Prostate gland (tissue), 2 donors: Measurements from ENCODE around the gene LRP4. TPM values are rescaled to one million over a fixed set of nuclear protein-coding genes. Genes with fewer than 3 reads are reported as not detected.

Experiments
- DNase-seq: peaks from one replicate; pipeline ENCODE4 v3.0.0-alpha.2; 2019; ENCODE audit warnings: low spot score
- H3K27ac ChIP-seq, 2 donors: fragments of 200-600 bp; sonication (generic); 2 replicates each; pipeline ENCODE4 v1.5.1; 2017 to 2019
- H3K27me3 ChIP-seq: fragments of 200-600 bp; sonication (generic); replicated peaks from 2 replicates; pipeline ENCODE4 v1.5.1; 2019; ENCODE audit not compliant: insufficient read depth
- H3K36me3 ChIP-seq, 2 donors: fragments of 200-600 bp; sonication (generic); 1 replicate in 1 of 2; 2 replicates in 1 of 2; pipeline versions ENCODE4 v1.5.1 to v1.8.1; 2017 to 2019
- H3K4me1 ChIP-seq: fragments of 200-600 bp; sonication (generic); replicated peaks from 2 replicates; pipeline ENCODE4 v1.5.1; 2019
- H3K4me3 ChIP-seq, 2 donors: fragments of 200-600 bp; sonication (generic); 2 replicates each; pipeline ENCODE4 v1.5.1; 2017 to 2019
- H3K9me3 ChIP-seq: fragments of 200-600 bp; sonication (generic); 2 replicates; pipeline ENCODE4 v1.5.1; 2017
- CTCF ChIP-seq, 4 experiments: fragments of 200-600 bp in 2 of 4; fragments of 450-650 bp in 2 of 4; sonication (generic) in 2 of 4; IDR thresholded peaks; 1 replicate in 3 of 4; 2 replicates in 1 of 4; pipeline ENCODE4 v1.5.1; 2016 to 2019; ENCODE audit warnings: antibody characterized with exemption in 4 of 4, mild to moderate bottlenecking in 2 of 4, moderate library complexity in 2 of 4
- POLR2A ChIP-seq: fragments of 450-650 bp; IDR thresholded peaks from one replicate; pipeline ENCODE4 v1.6.1; 2016; ENCODE audit warnings: antibody characterized with exemption, mild to moderate bottlenecking
- POLR2AphosphoS5 ChIP-seq: sonication (generic); formaldehyde crosslinking; IDR thresholded peaks from one replicate; pipeline ENCODE4 v1.6.1; 2017; ENCODE audit warnings: antibody characterized with exemption
- WGBS: methylation state at CpG from one replicate; pipeline ENCODE4 v1.1.5; 2018; 5-methylcytosine and 5-hydroxymethylcytosine counted together
- intact Hi-C: fragments of 100-400 bp; cut with DNase I; formaldehyde crosslinking; loops from one replicate; pipeline ENCODE4 v1.14.2; 2022
- total RNA-seq, 2 donors: library from RNA; depleted of rRNA; stranded (reverse); fragments of >200 nt; gene quantifications; one replicate each; pipeline ENCODE4 v1.1.0, GENCODE V29; 2016

LRP4 gene
- total RNA-seq, 2 donors from 2014 or later: 8.6 to 10.8 TPM

GRCh38 chr11:46949297-46949696 is 30.9 kb upstream of the LRP4 start:
- TF ChIP-seq CTCF (IDR thresholded peaks at IDR 0.05) (no peak), POLR2A (no peak), POLR2AphosphoS5 (no peak)
- no peak overlapping the region for H3K4me3 ChIP-seq
- no peaks in the 10 kb centered on the region for H3K9me3 ChIP-seq
- no peak overlapping the region for H3K27ac ChIP-seq
- H3K36me3 ChIP-seq: no peaks in the 10 kb centered on the region
- H3K4me1 ChIP-seq: no peaks in the 10 kb centered on the region
- 90% methylated on average over 1 of the region's 1 CpG for WGBS
- no peak for DNase-seq
- intact Hi-C loops: no loop called here
- H3K27me3 ChIP-seq: no peaks in the 10 kb centered on the region

- TF ChIP-seq POLR2AphosphoS5 (peak; percentile 8), CTCF (IDR thresholded peaks at IDR 0.05) (no peak)
- Histone ChIP-seq H3K27ac (no peak overlapping the region), H3K36me3 (no peaks in the 10 kb centered on the region), H3K27me3 (no peaks in the 10 kb centered on the region), H3K4me1 (no peaks in the 10 kb centered on the region), H3K9me3 (no peaks in the 10 kb centered on the region), H3K4me3 (no peak overlapping the region)
- WGBS: 44% methylated on average over 4 of the region's 4 CpGs
- intact Hi-C loops: no loop called here
- DNase-seq: no peak
These were observed 30.2 kb upstream of the LRP4 start for GRCh38 chr11:46948378-46949131.

GRCh38 chr11:46947399-46948077 is 29.2 kb upstream of the LRP4 start:
- DNase-seq: no peak
- Histone ChIP-seq H3K27ac (no peak overlapping the region), H3K36me3 (no peaks in the 10 kb centered on the region), H3K27me3 (no peaks in the 10 kb centered on the region), H3K9me3 (no peaks in the 10 kb centered on the region), H3K4me3 (no peak overlapping the region), H3K4me1 (no peaks in the 10 kb centered on the region)
- 43% methylated on average over 3 of the region's 3 CpGs for WGBS
- intact Hi-C loops: no loop called here
- no peak for TF ChIP-seq POLR2AphosphoS5
- no peak for TF ChIP-seq CTCF (IDR thresholded peaks at IDR 0.05)
- TF ChIP-seq POLR2A: no peak

GRCh38 chr11:46944356-46945075 is 26.2 kb upstream of the LRP4 start:
- intact Hi-C loops: no loop called here
- no peak for DNase-seq
- no peak for TF ChIP-seq POLR2A
- no peak for TF ChIP-seq POLR2AphosphoS5
- TF ChIP-seq CTCF (IDR thresholded peaks at IDR 0.05): no peak
- H3K9me3 ChIP-seq: no peaks in the 10 kb centered on the region
- H3K36me3 ChIP-seq: no peaks in the 10 kb centered on the region
- H3K27ac ChIP-seq: no peak overlapping the region
- no peaks in the 10 kb centered on the region for H3K27me3 ChIP-seq
- WGBS: 84% methylated on average over 4 of the region's 4 CpGs
- H3K4me3 ChIP-seq: no peak overlapping the region
- H3K4me1 ChIP-seq: no peaks in the 10 kb centered on the region
